Peyer's patch (tissue), 4 donors: ENCODE measurements around the gene SPG7. TPM values are rescaled to one million over a fixed set of nuclear protein-coding genes. Genes with fewer than 3 reads are reported as not detected.
"Not testable (repeated sequence)": the region's sequence is repeated elsewhere in the genome, so short reads cannot be mapped to it uniquely, and the experiment has no call there.

ENCODE experiments used
- DNase-seq, 3 donors: peaks; one replicate each; pipeline ENCODE4 v3.0.0-alpha.2; 2017 to 2019
- H3K27ac ChIP-seq, 4 donors: fragments of 200-600 bp; sonication (generic); one replicate each; pipeline ENCODE4 v1.5.1; 2016 to 2019
- H3K27me3 ChIP-seq, 2 donors: fragments of 200-600 bp; sonication (generic); one replicate each; pipeline ENCODE4 v1.5.1; 2019
- H3K36me3 ChIP-seq, 3 donors: fragments of 200-600 bp; sonication (generic); one replicate each; pipeline ENCODE4 v1.5.1; 2016 to 2019
- H3K4me1 ChIP-seq, 4 donors: fragments of 200-600 bp; sonication (generic); one replicate each; pipeline ENCODE4 v1.5.1; 2016 to 2019
- H3K4me3 ChIP-seq, 4 donors: fragments of 200-600 bp; sonication (generic); 1 replicate in 3 of 4; 2 replicates in 1 of 4; pipeline ENCODE4 v1.5.1; 2016 to 2019; ENCODE audit warnings: mild to moderate bottlenecking in 1 of 4
- H3K9me3 ChIP-seq, 4 donors: fragments of 200-600 bp; sonication (generic); one replicate each; pipeline ENCODE4 v1.5.1; 2016 to 2019; ENCODE audit warnings: mild to moderate bottlenecking in 1 of 4
- CTCF ChIP-seq, 6 experiments: fragments of 450-650 bp in 4 of 6; fragments of 200-600 bp in 2 of 6; sonication (generic) in 1 of 6; IDR thresholded peaks; one replicate each; pipeline ENCODE4 v1.5.1; 2017 to 2019; ENCODE audit warnings: antibody characterized with exemption in 6 of 6, mild to moderate bottlenecking in 3 of 6, moderate library complexity in 1 of 6
- POLR2A ChIP-seq, 2 donors: fragments of 450-650 bp; IDR thresholded peaks; one replicate each; pipeline ENCODE4 v1.5.1; 2017; ENCODE audit warnings: antibody characterized with exemption in 2 of 2, mild to moderate bottlenecking in 2 of 2, moderate library complexity in 2 of 2
- total RNA-seq, 4 donors: library from RNA; depleted of rRNA; stranded (reverse); fragments of >200 nt; gene quantifications; one replicate each; pipeline ENCODE4 v1.1.0, GENCODE V29; 2016

SPG7 gene
- total RNA-seq = 100 to 1,000 TPM; 242 to 461 (median 378) TPM

- TF ChIP-seq CTCF (IDR thresholded peaks at IDR 0.05) (peak in 1 of 6 experiments; percentile 3), POLR2A (IDR thresholded peaks at IDR 0.05) (peak; percentile 90 to 91)
- H3K36me3 ChIP-seq = peaks cover 0 to 28% (median 0%) of the 10 kb centered on the region in 3 donors
- no peaks in the 10 kb centered on the region for H3K27me3 ChIP-seq
- H3K9me3 ChIP-seq = no peaks in the 10 kb centered on the region
- H3K27ac ChIP-seq = peak within 1 kb of the TSS; percentile 96 to 98 (median 97)
- peak; percentile 79 to 94 (median 94) for DNase-seq
- H3K4me3 ChIP-seq = peak within 1 kb of the TSS; percentile 93 to 98 (median 96)
- H3K4me1 ChIP-seq = peaks cover 2 to 54% (median 26%) of the 10 kb centered on the region in 4 donors
Observed at GRCh38 chr16:89507834-89508590, at the start of gene SPG7. TSS of gene SPG7 (plus strand) at chr16:89508403. CDS start at chr16:89508418, 15 bp downstream.

GRCh38 chr16:89458551-89458950, 49.7 kb upstream of the SPG7 start:
- TF ChIP-seq POLR2A (IDR thresholded peaks at IDR 0.05) (no peak), CTCF (IDR thresholded peaks at IDR 0.05) (no peak)
- H3K4me1 ChIP-seq = peaks cover 0 to 15% (median 7%) of the 10 kb centered on the region in 4 donors

GRCh38 chr16:89458967-89459366, 49.2 kb upstream of the SPG7 start:
- Histone ChIP-seq H3K9me3 (no peaks in the 10 kb centered on the region), H3K4me3 (no peak overlapping the region), H3K27me3 (no peaks in the 10 kb centered on the region), H3K36me3 (no peaks in the 10 kb centered on the region), H3K4me1 (peaks cover 0 to 11% (median 2%) of the 10 kb centered on the region in 4 donors), H3K27ac (no peak overlapping the region)
- no peak for DNase-seq
- TF ChIP-seq CTCF (IDR thresholded peaks at IDR 0.05) (no peak), POLR2A (IDR thresholded peaks at IDR 0.05) (no peak)

More at GRCh38 chr16:89458551-89458950, 49.7 kb upstream of the SPG7 start:
- Histone ChIP-seq H3K27me3 (no peaks in the 10 kb centered on the region), H3K27ac (no peak overlapping the region), H3K36me3 (no peaks in the 10 kb centered on the region), H3K4me3 (no peak overlapping the region), H3K9me3 (no peaks in the 10 kb centered on the region)
- DNase-seq = no peak

GRCh38 chr16:89460556-89460955, 47.6 kb upstream of the SPG7 start:
- no peak for DNase-seq
- Histone ChIP-seq H3K9me3 (no peaks in the 10 kb centered on the region), H3K27me3 (no peaks in the 10 kb centered on the region), H3K27ac (no peak overlapping the region), H3K4me3 (no peak overlapping the region), H3K4me1 (no peaks in the 10 kb centered on the region), H3K36me3 (no peaks in the 10 kb centered on the region)
- TF ChIP-seq CTCF (IDR thresholded peaks at IDR 0.05) (peak in 1 of 6 experiments; percentile 8), POLR2A (IDR thresholded peaks at IDR 0.05) (no peak)

- H3K36me3 ChIP-seq, H3K27ac ChIP-seq, H3K4me3 ChIP-seq, H3K9me3 ChIP-seq, H3K27me3 ChIP-seq, H3K4me1 ChIP-seq, DNase-seq: not testable (repeated sequence)
Observed at GRCh38 chr16:89461890-89462289, 46.3 kb upstream of the SPG7 start.

- not testable (repeated sequence) for H3K9me3 ChIP-seq, H3K27me3 ChIP-seq, H3K4me3 ChIP-seq, H3K27ac ChIP-seq, DNase-seq, H3K36me3 ChIP-seq
- peaks cover 0 to 11% (median 0%) of the 10 kb centered on the region in 4 donors for H3K4me1 ChIP-seq
Observed at GRCh38 chr16:89462639-89463038, 45.6 kb upstream of the SPG7 start.

- H3K4me3 ChIP-seq, H3K27me3 ChIP-seq, H3K27ac ChIP-seq, H3K9me3 ChIP-seq, DNase-seq, H3K36me3 ChIP-seq: not testable (repeated sequence)
- peaks cover 0 to 17% (median 0%) of the 10 kb centered on the region in 4 donors for H3K4me1 ChIP-seq
Observed at GRCh38 chr16:89463312-89463711, 44.9 kb upstream of the SPG7 start.
